ENCODE measurements around the gene NINJ2.
"Not testable (repeated sequence)": the region's sequence is repeated elsewhere in the genome, so short reads cannot be mapped to it uniquely, and the experiment has no call there.

The NINJ2 gene, protein sequence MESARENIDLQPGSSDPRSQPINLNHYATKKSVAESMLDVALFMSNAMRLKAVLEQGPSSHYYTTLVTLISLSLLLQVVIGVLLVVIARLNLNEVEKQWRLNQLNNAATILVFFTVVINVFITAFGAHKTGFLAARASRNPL

DNA sequence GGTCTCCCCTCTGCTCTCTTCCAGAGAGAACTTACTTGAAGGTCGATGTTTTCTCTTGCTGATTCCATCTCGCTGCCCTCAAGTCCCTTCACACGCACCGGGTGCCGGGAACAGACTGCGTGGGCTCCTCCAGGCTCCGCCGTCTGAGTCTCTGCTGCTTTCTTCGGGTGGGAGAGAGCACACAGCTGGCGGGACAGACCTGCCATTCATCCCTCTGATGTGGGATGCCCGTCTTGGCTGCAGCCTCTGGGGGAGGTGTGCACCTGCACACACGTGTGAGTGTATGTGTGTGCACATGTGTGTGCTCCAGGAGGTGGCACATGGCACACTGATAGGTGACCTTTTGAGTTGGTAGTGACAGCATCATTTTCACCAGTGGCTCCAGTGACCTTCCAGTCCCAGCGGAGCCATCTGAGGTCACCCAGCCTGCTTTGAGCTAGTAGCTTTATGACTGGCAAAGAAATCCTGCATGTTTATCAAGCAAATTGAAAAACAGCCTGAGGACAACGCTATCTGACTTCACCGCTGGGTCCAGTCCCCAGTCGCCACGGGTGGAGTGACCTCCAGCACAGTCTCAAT, at the start of gene NINJ2:
Gene NINJ2 (minus strand): TSS at position 153 of the 579 bp plus-strand sequence. CDS start 85 bp downstream, at position 68.
- DNase-seq (ENCODE audit: low spot score), result peak; percentile 54

DNA sequence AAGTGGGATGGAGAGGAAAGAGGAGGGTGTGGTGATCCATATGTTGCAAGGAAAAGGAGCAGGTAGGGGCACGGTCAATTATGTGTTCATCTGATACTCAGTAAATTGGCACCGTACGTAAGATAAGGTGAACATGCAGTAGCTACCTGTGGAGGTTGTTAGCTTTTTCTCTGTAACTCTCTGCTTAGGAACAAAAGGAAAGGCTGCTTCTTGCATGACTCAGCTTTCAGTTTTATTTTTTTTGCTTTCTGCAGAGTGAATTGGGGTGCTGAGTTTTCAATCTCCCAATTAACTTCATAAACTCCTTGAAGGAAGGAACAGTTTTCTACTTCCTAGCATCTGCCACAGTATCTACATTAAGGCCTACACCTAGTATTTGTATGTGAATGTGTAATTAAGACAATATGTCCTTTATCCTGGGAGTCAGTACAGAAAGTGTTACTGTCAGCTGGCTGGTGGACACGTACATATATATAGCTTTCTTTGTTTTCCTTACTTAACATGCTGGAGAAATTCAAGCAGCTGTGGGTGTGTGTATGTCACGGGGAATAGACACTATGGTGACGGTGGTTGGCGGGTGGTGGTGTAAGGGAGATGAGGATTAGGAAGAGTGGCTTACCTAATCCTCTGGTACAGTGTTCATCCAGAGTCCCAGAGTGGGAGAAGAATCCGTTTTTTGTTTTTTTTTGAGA, 49.1 kb upstream of the NINJ2 start:
- peak; percentile 85 for DNase-seq (ENCODE audit: low spot score)

DNA sequence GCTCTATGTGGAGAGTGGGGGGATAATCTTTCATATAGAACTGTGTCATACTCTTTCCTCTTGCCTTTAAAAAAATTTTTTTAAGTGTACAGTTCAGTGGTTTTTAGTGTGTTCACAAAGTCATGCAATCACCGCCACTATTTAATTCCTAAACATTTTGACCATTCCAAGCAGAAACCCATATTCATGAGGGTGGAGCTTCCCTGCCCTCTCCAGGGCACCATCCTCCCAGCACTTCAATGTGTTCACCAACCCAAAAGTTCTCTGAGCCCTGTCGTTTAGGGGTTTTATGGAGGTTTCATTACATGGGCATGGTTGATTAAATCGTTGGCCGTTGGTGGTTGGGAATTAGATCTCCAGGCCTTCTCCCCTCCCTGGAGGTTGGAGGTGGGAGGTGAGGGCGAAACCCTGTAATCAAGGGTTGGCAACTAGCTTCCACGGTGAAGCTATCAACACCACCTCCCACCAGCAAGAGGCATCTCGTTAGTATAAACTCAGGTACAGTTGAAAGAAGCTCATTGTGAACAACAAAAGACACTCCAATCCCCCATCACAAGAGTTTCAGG, 46.3 kb upstream of the NINJ2 start:
- DNase-seq (ENCODE audit: low spot score), result no peak

DNA sequence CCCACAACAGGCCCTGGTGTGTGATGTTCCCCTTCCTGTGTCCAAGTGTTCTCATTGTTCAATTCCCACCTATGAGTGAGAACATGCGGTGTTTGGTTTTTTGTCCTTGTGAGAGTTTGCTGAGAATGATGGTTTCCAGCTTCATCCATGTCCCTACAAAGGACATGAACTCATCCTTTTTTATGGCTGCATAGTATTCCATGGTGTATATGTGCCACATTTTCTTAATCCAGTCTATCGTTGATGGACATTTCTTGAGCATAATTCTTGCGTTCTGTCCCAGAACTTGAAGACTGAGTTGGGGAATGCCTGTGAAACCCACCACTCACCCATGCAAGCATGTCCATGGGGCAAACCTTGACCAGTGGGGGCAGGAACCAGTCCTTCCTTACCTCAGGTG, 44.8 kb upstream of the NINJ2 start:
- not testable (repeated sequence) for DNase-seq (ENCODE audit: low spot score)

DNA sequence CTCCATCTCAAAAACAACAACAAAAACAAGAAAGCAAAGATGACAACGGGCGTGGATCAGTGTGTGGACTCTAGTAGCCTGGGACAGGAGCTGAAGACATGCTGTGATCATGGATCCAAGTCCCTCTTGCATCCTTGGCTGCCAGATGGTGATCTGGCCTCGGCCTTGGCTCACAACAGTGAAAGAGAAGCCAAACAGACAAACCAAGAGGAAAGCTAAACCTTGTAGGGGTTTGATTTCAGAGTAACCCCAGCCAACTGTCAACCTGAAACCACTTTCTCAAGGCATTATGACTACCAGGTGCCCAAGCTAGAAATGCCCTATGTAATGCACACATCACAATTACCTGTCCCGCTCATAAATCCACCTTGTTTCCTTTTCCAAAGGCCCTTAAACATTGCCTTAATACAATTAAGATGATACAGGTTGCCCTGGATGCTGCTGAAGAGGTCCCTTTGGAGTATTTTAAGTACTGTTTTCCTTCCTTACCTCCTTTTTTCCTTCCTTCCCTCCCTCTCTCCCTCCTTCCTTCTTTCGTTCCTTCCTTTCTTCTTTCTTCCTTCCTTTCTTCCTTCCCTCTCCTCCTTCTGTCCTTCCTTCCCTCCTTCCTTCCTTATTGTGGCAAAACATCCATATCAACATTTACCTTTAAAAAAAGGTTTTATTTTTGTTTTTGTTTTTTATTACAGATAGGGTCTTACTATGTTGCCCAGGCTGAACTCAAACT, 41.4 kb upstream of the NINJ2 start:
- DNase-seq (ENCODE audit: low spot score), result no peak

DNA sequence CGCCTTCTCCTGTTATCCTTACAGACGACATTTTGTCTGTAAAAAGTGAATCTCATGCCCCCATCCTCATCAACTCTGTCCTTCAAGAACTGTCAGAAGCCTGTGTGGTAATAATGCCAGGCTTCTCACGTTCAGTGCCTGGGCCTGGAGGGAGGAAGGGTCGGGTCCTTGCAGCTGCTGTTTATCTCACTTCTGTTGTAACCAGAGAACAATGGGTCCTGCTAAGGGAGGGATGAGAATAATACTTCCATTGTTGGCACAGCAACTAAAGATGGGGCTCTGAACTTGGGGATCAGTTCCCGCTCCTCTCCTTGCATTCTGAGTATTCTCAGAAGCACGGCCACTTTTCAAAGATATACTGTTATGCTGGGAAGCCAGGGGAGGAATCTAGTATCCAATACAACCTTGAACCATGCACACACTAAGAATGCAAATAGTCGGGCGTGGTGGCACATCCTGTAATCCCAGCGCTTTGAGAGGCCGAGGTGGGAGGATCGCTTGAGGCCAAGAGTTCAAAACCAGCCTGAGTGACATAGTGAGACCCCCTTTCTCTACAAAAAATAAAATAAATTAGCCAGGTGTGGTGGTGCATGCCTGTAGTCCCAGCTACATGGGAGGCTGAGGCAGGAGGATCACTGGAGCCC, 38.8 kb upstream of the NINJ2 start:
- DNase-seq (ENCODE audit: low spot score), result no peak

DNA sequence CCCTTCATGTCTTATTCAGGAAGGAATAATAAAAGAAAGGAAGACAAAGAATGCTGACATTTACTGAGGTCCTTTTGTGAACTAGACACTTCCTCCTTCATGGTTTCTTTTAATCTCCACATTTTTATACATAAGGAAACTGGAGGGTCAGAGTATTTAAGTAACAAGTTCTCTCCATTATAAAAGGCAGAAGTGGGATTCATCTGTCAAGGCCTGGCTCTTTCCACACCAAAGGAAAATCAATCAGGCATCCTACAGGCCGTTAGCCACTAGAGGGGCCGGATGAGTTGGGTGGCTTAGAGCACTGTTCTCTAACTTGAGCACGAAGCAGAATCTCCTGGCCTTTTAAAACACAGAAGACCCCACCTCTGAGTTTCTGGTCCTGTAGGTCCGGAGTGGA, 36.8 kb upstream of the NINJ2 start:
- DNase-seq (ENCODE audit: low spot score), result no peak

DNA sequence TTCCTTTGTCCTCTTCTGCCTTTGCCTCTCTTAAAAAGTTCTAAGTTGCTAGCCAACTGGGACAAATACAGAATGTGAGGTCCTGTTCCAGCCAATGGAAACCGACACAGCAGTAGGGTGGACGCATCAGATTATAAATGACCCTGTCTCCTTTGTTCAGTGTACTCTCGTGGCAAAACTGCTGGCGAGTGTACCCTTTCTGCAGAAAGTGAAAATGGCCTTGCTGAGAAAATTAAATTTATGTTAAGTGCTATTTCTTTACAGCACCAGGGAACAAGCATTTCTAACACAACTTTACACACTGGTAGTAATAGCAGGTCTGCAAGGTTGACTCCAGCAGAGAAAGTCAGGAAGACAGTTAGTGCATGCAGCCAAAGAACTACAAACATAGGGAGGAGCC, 35.0 kb upstream of the NINJ2 start:
- DNase-seq (ENCODE audit: low spot score), result not testable (repeated sequence)

DNA sequence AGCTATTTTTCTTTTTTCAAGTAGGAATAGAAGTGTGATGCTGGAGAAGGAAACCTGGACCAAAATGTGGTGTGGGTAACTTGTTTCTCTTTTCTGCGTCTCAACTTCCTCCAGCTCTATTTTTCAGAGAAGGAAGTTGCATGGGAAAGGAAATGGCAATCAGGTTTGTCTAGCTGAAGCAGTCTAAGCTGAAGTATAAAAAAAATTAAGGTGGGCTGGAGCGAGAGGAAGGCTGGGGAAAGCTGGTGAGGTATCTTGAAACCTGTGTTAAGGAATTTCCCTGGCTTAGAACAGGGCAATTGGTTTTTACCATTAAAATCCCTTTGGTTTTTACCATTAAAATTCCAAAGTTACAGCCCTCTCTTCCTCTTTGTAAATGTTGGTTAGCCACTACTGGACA, 34.2 kb upstream of the NINJ2 start:
- DNase-seq (ENCODE audit: low spot score), result no peak

DNA sequence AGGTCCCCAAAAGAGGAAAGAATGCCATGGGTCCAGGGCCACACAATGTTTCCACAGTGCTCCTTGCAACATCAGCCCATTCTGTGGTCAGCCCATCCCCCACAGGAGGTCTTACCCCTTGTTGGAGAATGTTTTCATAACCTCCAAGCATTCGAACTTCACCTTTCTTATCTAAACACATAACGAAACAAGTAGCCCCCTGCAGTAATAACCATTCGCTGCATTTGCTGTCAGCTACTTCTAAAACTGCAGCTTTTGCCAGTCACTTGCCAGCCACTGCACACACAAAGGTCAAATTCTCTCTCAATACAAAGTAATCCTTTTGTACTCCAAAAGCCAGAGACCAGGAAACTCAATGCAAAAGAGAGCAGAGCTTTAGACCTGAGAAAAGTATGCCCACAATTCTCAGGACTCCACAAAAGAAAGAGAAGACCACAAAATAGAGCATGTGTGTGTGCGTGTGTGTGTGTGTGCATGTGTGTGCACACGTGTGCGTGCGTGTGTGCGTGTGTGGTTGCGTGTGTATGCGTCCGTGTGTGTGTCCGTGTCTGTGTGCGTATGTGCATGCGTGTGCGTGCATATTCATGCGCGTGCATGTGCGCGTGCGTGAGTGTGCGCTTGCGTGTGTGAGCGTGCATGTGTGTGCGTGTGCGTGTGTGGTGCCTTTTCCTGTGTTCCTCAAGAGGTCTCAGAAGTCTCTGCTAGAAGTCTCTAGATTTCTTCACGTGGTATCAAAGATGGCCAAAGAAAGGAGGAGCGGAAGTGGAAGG, 31.7 kb upstream of the NINJ2 start:
- DNase-seq (ENCODE audit: low spot score), result no peak

DNA sequence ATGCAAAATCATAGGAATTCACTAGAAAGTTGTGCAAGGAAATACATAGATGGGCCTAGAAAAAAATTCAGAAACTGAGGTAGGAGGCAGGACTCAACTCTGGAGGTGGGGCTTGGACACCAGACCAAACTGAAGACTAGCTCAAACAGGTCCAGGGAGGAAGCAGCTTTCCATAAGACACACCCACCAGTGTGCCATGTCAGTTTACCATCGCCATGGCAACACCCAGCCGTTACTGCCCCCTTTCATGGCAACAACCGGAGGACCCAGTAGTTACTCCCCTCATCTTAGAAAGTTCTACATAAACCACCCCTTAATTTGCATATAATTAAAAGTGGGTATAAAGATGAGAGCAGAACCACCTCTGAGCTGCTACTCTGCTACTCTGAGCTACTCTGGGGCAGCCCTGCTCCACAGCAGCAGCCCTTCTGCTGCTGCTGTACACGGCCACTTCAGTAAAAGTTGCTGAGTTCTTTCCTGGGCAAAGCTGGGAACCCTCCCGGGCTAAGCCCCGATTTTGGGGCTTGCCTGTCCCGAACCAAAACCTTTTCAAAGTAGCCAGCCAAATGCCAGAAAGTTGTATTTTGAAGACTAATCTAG, 30.8 kb upstream of the NINJ2 start:
- no peak for DNase-seq (ENCODE audit: low spot score)

DNA sequence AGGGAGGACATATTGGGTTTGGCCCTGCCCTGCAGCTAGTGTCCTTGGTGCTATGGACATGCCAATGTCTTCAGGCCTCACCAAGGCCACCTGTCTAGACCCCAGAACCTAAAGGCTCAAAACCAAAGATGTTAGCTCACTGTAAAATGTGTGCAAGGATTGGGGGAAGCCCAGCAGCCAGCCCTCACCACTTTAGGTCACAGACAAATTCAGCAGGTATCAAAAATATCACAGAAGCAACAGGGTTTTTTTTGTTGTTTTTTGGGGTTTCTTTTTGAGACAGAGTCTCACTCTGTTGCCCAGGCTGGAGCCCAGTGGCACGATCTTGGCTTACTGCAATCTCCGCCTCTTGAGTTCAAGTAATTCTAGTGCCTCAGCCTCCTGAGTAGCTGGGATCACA, 29.0 kb upstream of the NINJ2 start:
- DNase-seq (ENCODE audit: low spot score), result no peak

DNA sequence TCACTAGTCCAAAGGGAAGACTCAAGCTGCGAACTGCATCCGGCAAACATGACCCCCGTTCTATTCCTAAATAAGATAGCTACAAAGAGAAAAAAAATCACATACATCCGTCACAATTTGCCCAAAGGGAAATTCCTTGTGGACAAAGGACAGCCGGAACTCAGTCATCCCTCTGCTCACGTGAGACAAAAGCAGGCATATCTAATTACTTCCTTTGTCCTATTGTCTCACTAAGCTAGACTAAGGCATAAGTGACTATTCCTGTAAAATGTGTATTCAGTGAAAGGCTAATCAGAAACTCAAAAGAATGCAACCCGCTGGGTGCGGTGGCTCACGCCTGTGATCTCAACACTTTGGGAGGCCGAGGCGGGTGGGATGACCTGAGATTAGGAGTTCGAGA, 27.2 kb upstream of the NINJ2 start:
- no peak for DNase-seq (ENCODE audit: low spot score)

DNA sequence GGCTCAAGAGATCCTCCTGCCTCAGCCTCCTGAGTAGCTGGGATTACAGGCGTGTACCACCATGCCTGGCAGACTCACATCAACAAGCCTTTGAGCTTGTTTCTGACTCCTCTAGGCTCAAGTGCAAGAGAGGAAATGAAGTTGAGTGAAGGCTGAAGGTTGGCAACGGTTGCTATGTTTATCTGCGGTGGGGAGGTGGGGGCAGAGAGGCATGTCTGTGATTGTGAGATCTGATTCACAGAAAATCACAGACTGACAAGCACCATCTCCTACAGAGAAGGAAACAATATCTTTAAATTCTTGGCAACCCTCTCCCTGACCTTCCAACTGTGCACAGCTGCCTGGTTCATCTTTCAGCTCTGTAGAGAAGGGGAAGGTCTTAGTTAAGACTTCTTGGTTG, 22.1 kb upstream of the NINJ2 start:
- DNase-seq (ENCODE audit: low spot score), result no peak

DNA sequence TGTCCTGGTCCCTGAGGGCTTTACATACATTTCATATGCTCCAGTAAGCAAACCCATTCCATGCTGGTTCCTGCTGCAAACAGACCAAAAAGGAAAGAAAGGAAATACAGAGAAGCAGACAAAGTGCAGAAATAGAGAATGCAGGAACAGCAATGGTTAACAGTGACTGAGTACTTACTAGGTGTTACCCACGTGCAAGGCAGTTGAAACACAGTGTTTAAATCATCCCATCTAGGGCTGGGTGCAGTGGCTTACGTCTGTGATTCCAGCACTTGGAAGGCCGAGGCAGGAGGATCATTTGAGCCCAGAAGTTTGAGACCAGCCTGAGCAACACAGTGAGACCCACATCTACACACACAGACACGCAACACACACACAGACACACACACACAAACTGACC, 21.2 kb upstream of the NINJ2 start:
- no peak for DNase-seq (ENCODE audit: low spot score)

DNA sequence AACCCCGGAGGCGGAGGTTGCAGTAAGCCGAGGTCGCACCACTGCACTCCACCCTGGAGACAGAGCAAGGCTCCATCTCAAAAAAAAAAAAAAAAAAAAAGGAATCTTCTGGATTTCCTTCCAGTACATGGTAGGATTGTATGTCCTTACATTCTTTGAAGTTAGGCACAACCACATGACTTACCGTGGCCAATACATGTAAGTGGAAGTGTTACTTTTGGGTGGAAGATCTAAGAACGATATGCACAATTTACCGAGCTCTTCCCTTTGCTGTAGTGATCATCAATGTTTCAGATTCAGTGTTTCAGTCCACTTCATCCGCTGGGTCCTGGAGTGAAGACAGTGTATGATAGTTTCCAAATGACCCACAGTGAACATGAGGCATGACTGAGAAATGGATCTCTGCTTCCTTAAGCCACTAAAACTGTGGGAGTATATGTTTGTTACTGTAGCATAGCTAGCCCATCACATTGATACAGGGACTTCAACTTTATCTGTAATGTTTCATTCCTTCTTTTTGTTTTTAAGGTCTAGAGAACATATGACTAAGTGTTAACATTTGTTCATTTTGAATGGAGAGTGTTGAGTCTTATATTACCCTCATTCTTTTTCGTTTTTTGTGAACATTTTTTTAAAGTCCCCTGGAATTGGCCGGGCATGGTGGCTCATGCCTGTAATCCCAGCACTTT, 18.5 kb upstream of the NINJ2 start:
- DNase-seq (ENCODE audit: low spot score), result no peak

DNA sequence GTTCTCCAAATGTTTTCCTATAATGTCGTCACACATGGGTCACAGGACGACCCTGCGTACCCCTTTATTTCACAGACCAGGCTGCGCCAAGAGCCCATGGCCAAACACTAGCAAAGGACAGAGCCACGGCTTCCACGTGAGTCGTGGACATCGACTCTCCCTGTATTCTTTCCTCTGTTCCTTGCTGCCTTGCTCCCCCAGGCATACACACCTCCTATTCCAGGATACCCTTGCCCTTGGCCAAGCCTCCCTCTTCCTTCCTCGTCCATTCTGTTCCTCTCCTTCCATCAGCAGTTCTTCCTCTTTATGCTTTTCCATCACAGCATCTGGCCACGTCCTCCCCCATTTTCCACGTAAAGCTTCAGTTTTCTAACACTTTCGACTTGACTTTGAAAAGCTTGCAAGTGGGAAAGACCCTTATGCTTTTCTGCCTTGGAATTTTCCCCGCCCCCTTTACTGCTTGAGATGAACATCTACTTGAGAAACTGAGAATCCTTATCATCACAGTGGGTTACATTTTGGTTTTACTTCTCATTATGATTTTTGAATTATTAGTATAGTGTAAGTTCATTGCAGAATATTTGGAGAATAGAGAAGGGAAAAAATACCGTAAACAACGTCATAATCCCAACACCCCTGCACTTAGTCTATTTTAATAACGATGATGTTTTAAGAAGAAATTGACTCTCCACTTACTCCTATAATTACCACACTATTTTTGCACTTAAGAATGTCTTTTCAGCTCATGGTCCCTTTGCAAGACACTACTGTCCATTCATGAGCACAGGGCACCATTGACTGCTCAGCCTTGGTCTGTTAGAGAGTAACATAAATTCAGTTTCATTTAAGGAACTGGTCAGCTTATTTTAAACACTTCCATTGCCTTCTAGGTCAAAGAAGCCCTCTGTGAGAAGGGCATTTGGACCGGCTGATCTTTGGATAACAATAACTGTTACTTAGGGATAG, 15.8 kb upstream of the NINJ2 start:
- DNase-seq (ENCODE audit: low spot score), result no peak

DNA sequence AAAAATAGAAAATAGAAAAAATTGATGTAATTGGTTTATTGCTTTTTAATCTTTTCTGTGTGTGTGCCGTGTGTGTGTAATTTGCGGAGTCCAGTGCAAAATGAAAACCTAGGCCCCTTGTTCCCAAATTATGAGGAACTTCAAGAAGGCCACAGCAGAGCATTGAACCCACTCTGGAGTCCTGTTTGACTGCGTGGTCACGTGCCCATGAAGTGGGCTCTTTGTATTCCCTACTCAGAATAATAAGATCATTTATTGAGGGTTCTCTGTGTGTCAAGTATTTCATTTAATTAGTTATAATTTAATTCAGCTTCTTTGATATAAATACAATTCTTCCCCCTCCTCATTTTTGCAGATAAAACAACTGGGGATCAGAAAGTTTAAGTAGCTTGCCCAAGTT, 12.3 kb upstream of the NINJ2 start:
- no peak for DNase-seq (ENCODE audit: low spot score)

DNA sequence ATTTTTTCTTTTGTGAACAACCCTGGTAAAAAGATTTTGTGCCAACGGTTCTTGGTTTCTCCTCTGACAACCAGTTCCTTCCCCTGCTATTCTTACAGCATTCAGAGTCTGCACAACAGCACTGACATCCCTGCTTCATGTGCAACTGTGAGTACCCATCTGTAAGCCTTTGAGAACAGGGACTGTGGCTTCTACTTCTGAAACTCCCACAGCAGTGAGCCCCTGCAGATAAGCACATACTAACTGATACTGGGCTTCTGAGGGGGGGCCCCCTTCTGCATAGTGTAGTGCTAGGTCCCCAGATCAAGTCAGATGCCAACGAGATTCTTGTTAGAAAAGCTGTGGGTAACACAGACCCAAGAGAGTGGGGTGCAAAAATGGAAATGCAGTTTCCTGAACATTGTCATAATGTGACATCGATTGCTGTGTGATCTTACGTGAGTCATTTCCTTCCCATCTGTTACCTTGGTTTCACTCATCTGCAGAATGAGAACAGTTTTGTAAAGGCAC, 11.1 kb upstream of the NINJ2 start:
- no peak for DNase-seq (ENCODE audit: low spot score)
